ENCODE data around the gene ARHGAP19. TPM values are rescaled to one million over a fixed set of nuclear protein-coding genes. Genes with fewer than 3 reads are reported as not detected.

ARHGAP19 gene
- total RNA-seq, 1 donor from 2014 or later: 4.1 TPM

- DNase-seq (ENCODE audit: low spot score): no peak
Observed at GRCh38 chr10:97200616-97201015, 91.8 kb downstream of the ARHGAP19 start.

GRCh38 chr10:97199152-97199551 lies 93.3 kb downstream of the ARHGAP19 start:
- ATAC-seq (no peak), DNase-seq (ENCODE audit: low spot score) (no peak)

More at GRCh38 chr10:97200616-97201015, 91.8 kb downstream of the ARHGAP19 start:
- no peak for ATAC-seq

GRCh38 chr10:97197030-97197500 lies 95.4 kb downstream of the ARHGAP19 start:
- DNase-seq (ENCODE audit: low spot score): no peak
- ATAC-seq: no peak

GRCh38 chr10:97196223-97197029 lies 96.0 kb downstream of the ARHGAP19 start:
- DNase-seq (ENCODE audit: low spot score) (no peak), ATAC-seq (peak; percentile 74)

GRCh38 chr10:97195706-97196222 lies 96.7 kb downstream of the ARHGAP19 start:
- no peak for DNase-seq (ENCODE audit: low spot score)
- no peak for ATAC-seq

- ATAC-seq (no peak), DNase-seq (ENCODE audit: low spot score) (no peak)
Observed at GRCh38 chr10:97192952-97193435, 99.4 kb downstream of the ARHGAP19 start.

- DNase-seq (ENCODE audit: low spot score) (no peak), ATAC-seq (no peak)
Observed at GRCh38 chr10:97190450-97190849, 102.0 kb downstream of the ARHGAP19 start.

- ATAC-seq (no peak), DNase-seq (ENCODE audit: low spot score) (no peak)
Observed at GRCh38 chr10:97188261-97188711, 104.2 kb downstream of the ARHGAP19 start.

GRCh38 chr10:97186911-97187310 lies 105.5 kb downstream of the ARHGAP19 start:
- no peak for DNase-seq (ENCODE audit: low spot score)

GRCh38 chr10:97185326-97186058 lies 106.9 kb downstream of the ARHGAP19 start, which contains the start of gene SLIT1:
TSS of gene SLIT1 (minus strand) at chr10:97185959. CDS start at chr10:97185674, 285 bp downstream.
- DNase-seq (ENCODE audit: low spot score): no peak
- ATAC-seq: peak; percentile 19

More at GRCh38 chr10:97186911-97187310, 105.5 kb downstream of the ARHGAP19 start:
- no peak for ATAC-seq

GRCh38 chr10:97184971-97185325 lies 107.5 kb downstream of the ARHGAP19 start:
- DNase-seq (ENCODE audit: low spot score): no peak

GRCh38 chr10:97183314-97183713 lies 109.1 kb downstream of the ARHGAP19 start:
- no peak for DNase-seq (ENCODE audit: low spot score)
- ATAC-seq: no peak

More at GRCh38 chr10:97184971-97185325, 107.5 kb downstream of the ARHGAP19 start:
- no peak for ATAC-seq

- ATAC-seq (no peak), DNase-seq (ENCODE audit: low spot score) (no peak)
Observed at GRCh38 chr10:97182288-97182990, 110.0 kb downstream of the ARHGAP19 start.

- DNase-seq (ENCODE audit: low spot score): no peak
- no peak for ATAC-seq
Observed at GRCh38 chr10:97180986-97181385, 111.5 kb downstream of the ARHGAP19 start.

- ATAC-seq (no peak), DNase-seq (ENCODE audit: low spot score) (no peak)
Observed at GRCh38 chr10:97180363-97180755, 112.1 kb downstream of the ARHGAP19 start.

- DNase-seq (ENCODE audit: low spot score): no peak
- no peak for ATAC-seq
Observed at GRCh38 chr10:97179731-97180362, 112.6 kb downstream of the ARHGAP19 start.

- DNase-seq (ENCODE audit: low spot score) (no peak), ATAC-seq (no peak)
Observed at GRCh38 chr10:97179311-97179710, 113.1 kb downstream of the ARHGAP19 start.

- no peak for ATAC-seq
- DNase-seq (ENCODE audit: low spot score): no peak
Observed at GRCh38 chr10:97178074-97178473, 114.4 kb downstream of the ARHGAP19 start.

- ATAC-seq: no peak
- no peak for DNase-seq (ENCODE audit: low spot score)
Observed at GRCh38 chr10:97176226-97176625, 116.2 kb downstream of the ARHGAP19 start.

- ATAC-seq (no peak), DNase-seq (ENCODE audit: low spot score) (no peak)
Observed at GRCh38 chr10:97175586-97175985, 116.9 kb downstream of the ARHGAP19 start.

All from left lobe of liver (tissue), 2 donors.